SJCRH30 (cell line): ENCODE data around the gene DENND1A. TPM values are rescaled to one million over a fixed set of nuclear protein-coding genes. Genes with fewer than 3 reads are reported as not detected.

Experiments used
- DNase-seq, 2 experiments: peaks; one replicate each; pipeline ENCODE4 v3.0.0-alpha.2; 2015 to 2020
- H3K27ac ChIP-seq: fragments of 250-450 bp; sonication (Bioruptor Pico); 2 replicates; pipeline ENCODE4 v1.5.1; 2020; ENCODE audit warnings: mild to moderate bottlenecking, moderate library complexity
- H3K27me3 ChIP-seq: fragments of 250-450 bp; sonication (Bioruptor Pico); 2 replicates; pipeline ENCODE4 v1.5.1; 2020; ENCODE audit warnings: mild to moderate bottlenecking, moderate library complexity
- H3K36me3 ChIP-seq: fragments of 250-450 bp; sonication (Bioruptor Pico); 2 replicates; pipeline ENCODE4 v1.5.1; 2020; ENCODE audit warnings: mild to moderate bottlenecking, moderate library complexity
- H3K4me1 ChIP-seq: fragments of 250-450 bp; sonication (Bioruptor Pico); 2 replicates; pipeline ENCODE4 v1.5.1; 2020; ENCODE audit warnings: mild to moderate bottlenecking, moderate library complexity
- H3K4me3 ChIP-seq: fragments of 250-450 bp; sonication (Bioruptor Pico); 2 replicates; pipeline ENCODE4 v1.5.1; 2020; ENCODE audit warnings: mild to moderate bottlenecking, moderate library complexity
- H3K9me3 ChIP-seq: fragments of 250-450 bp; sonication (Bioruptor Pico); replicated peaks from 2 replicates; pipeline ENCODE4 v1.5.1; 2020; ENCODE audit warnings: mild to moderate bottlenecking, moderate library complexity
- total RNA-seq: library from RNA; depleted of rRNA; stranded (reverse); fragments of >200 nt; shearing (Covaris generic); gene quantifications from 2 replicates; pipeline ENCODE4 v1.2.3, GENCODE V29; 2014

The DENND1A gene
- total RNA-seq, 1 experiment from 2014 or later: 41.3 TPM

DNA sequence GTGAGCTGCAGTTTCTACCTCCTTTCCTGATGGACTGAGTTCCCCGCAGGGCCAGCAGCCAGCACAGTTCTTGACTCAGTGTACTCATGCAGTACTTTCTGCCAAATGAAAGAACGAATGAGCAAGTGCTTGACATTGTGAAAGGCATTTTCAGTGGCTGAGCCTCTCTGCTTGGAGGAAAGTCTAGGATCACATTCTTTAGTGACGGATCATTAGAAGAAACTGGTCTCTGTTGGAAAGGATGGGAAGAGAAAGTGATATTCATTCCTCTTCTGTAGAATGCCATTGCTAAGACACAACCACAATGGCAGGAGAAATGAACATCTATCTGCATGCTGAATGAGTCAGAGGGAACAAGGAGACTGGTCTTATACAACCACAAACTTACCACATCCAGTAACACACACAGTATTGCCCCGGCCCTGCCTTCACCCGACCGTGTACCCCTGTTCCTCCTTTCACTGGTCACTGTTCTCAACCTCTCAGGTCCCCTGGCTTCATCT lies 367.0 kb downstream of the DENND1A start:
- Histone ChIP-seq H3K4me1 (no peaks in the 10 kb centered on the region), H3K36me3 (no peaks in the 10 kb centered on the region), H3K4me3 (no peak overlapping the region), H3K9me3 (no peaks in the 10 kb centered on the region), H3K27me3 (no peaks in the 10 kb centered on the region), H3K27ac (no peak overlapping the region)
- no peak for DNase-seq

DNA sequence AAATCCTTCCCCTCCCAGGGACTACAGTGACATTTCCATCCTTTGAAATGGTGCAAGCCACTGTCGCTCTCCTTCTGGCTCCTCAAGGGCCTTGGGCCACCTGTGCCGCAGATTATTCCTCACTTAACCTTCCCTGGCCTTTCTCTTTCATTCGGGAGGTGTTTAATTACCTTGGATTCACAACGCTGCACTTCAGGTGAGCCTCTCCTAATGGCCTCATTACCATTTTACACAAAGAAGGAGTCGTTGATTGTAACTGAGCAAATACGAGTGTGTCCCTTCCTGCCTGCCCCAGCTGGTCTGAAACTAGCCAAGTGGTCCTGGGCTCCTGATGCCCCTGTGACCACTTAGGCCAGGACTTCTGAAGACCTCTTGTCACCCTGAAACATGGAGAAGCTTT lies 368.9 kb downstream of the DENND1A start:
- no peaks in the 10 kb centered on the region for H3K36me3 ChIP-seq
- no peaks in the 10 kb centered on the region for H3K27me3 ChIP-seq
- no peaks in the 10 kb centered on the region for H3K4me1 ChIP-seq
- no peak overlapping the region for H3K27ac ChIP-seq
- H3K9me3 ChIP-seq: no peaks in the 10 kb centered on the region
- no peak for DNase-seq
- H3K4me3 ChIP-seq: no peak overlapping the region

DNA sequence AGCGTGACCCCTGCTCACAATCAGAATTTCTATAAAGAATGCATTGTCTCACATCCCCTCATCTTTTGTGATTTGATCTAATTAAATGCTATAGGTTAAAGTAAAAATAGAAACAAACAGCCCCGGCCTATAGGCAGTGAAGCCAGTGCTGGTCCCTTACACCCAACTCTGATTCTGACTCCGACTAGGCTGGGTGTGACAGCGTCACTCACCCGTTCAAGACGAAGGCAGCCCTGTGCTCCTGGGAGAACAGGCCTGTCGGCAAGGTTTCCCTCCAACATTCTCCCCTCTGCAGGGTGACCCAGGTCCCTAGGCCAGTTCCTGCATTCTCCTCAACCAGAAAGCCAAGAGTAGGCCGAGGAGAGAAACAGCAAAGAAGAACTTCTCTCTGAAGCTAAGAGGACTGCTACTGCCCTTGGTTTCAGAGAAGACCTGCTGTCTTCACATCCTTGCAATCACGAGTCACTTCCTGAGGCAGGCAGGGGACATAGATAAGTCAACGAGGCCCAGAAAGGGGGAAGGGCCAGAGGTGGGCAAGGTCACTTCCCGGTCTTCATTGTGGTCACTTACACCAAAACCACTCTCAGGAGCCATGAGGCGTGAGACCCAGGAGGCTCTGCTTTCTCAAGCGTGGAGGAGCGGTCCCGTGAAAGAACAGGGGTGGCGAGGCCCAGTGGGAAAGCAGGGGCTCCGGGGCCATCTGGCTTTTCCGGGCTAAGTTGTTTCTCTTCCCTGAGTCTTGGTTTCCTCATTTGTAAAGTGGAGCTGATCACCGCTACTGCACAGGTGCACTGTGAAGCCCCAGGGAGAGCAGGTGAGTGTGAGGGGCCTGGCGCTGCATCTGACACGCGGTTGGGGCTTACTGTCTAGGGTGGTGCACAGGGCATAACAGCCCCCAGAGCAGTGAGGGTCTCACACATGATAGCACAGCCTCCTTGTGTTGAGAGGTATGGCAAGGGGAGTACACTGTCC lies 373.2 kb downstream of the DENND1A start:
- no peak for DNase-seq
- H3K4me3 ChIP-seq: no peak overlapping the region
- no peaks in the 10 kb centered on the region for H3K36me3 ChIP-seq
- no peak overlapping the region for H3K27ac ChIP-seq
- H3K27me3 ChIP-seq: no peaks in the 10 kb centered on the region
- no peaks in the 10 kb centered on the region for H3K4me1 ChIP-seq
- H3K9me3 ChIP-seq: no peaks in the 10 kb centered on the region

- DNase-seq: no peak
- Histone ChIP-seq H3K9me3 (no peaks in the 10 kb centered on the region), H3K27me3 (no peaks in the 10 kb centered on the region), H3K4me3 (no peak overlapping the region), H3K27ac (no peak overlapping the region), H3K4me1 (no peaks in the 10 kb centered on the region), H3K36me3 (no peaks in the 10 kb centered on the region)
Measured at GRCh38 chr9:123555646-123556045, 374.3 kb downstream of the DENND1A start.

GRCh38 chr9:123552530-123552929 lies 377.4 kb downstream of the DENND1A start:
- DNase-seq: no peak
- Histone ChIP-seq H3K36me3 (no peaks in the 10 kb centered on the region), H3K4me3 (no peak overlapping the region), H3K27ac (no peak overlapping the region), H3K4me1 (no peaks in the 10 kb centered on the region), H3K27me3 (no peaks in the 10 kb centered on the region), H3K9me3 (no peaks in the 10 kb centered on the region)

DNA sequence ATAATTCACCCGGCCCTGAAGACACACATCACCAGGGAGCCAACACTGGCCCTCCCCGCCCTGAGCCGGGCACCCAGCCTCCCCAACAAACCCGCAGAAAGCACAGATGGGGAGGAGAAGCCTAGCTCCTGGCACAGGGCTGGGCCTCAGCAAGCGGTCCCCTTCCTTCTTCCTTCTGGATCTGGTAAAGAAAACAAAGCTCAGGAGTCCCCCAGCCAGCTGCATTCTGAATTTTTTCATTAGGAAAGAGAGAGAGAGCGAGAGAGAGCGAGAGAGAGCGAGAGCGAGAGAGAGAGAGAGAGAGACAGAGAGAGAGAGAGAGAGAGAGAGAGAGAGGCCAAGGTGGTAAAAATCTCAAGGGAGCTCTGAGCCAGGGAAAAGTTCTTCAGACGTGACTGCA lies 378.2 kb downstream of the DENND1A start:
- Histone ChIP-seq H3K4me3 (no peak overlapping the region), H3K4me1 (no peaks in the 10 kb centered on the region), H3K36me3 (no peaks in the 10 kb centered on the region), H3K27ac (no peak overlapping the region), H3K27me3 (no peaks in the 10 kb centered on the region), H3K9me3 (no peaks in the 10 kb centered on the region)
- DNase-seq: no peak

- Histone ChIP-seq H3K27ac (no peak overlapping the region), H3K9me3 (no peaks in the 10 kb centered on the region), H3K4me1 (peaks cover under 1% of the 10 kb centered on the region), H3K4me3 (no peak overlapping the region), H3K27me3 (no peaks in the 10 kb centered on the region), H3K36me3 (no peaks in the 10 kb centered on the region)
- DNase-seq: no peak
Measured at GRCh38 chr9:123550797-123551196, 379.1 kb downstream of the DENND1A start.

DNA sequence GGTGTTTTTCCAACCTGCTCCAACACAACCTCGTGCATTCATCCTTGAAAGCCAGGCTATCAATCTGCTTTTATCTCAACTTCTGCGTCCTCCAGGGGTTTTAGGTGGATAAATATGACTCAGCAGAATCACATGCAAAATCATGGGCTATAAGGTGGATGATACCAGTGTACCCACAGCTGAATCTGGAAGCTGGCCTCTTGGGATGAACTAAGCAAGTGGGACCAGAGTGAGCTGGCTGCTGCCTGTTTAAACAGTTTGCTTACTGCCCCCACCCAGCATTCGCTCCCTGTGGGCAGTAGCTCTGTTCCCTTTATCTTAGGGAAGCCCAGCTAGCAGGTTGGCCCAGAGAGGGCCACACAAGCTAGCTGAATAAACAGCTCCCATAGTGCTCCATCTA lies 379.9 kb downstream of the DENND1A start:
- H3K36me3 ChIP-seq: no peaks in the 10 kb centered on the region

DNA sequence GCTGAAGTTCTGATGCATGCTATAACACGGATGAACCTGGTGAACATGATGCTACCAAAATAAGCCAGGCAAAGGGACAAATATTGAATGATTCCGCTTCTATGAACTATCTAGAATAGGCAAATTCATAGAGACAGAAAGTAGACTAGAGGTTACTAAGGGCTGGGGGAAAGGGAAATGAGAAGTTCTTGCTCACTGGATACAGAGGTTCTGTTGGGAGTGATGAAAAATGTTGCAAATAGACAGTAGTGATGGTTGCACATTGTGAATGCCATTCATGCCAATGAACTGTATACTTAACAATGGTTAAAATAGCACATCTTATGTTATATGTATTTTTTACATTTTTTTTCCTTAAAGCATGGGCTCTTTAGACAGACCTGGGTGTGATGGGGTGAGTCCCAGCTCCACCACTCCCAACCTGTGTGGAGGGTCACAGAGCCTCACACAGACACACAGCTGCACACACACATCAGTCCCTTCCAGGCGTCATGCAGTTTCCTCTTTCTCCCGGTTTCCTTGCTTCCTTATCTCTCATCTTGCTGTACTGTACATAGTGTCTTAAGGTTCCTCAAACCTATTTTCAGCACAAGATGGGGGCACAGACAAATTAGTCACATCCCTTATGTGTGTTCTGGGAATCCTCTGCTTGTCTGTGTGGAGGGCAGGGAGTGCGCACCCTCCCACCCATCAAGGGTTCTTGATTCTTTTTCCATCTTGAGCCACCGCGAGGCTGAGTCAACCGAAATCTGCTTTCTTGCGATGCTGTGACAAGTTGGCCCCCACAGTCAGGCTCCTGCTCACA lies 381.0 kb downstream of the DENND1A start:
- H3K27ac ChIP-seq: no peak overlapping the region
- no peak for DNase-seq

More for the DNA sequence above, 379.9 kb downstream of the DENND1A start:
- H3K27ac ChIP-seq: no peak overlapping the region
- peaks cover 5% of the 10 kb centered on the region for H3K4me1 ChIP-seq
- H3K27me3 ChIP-seq: no peaks in the 10 kb centered on the region
- H3K4me3 ChIP-seq: no peak overlapping the region
- H3K9me3 ChIP-seq: no peaks in the 10 kb centered on the region
- no peak for DNase-seq

DNA sequence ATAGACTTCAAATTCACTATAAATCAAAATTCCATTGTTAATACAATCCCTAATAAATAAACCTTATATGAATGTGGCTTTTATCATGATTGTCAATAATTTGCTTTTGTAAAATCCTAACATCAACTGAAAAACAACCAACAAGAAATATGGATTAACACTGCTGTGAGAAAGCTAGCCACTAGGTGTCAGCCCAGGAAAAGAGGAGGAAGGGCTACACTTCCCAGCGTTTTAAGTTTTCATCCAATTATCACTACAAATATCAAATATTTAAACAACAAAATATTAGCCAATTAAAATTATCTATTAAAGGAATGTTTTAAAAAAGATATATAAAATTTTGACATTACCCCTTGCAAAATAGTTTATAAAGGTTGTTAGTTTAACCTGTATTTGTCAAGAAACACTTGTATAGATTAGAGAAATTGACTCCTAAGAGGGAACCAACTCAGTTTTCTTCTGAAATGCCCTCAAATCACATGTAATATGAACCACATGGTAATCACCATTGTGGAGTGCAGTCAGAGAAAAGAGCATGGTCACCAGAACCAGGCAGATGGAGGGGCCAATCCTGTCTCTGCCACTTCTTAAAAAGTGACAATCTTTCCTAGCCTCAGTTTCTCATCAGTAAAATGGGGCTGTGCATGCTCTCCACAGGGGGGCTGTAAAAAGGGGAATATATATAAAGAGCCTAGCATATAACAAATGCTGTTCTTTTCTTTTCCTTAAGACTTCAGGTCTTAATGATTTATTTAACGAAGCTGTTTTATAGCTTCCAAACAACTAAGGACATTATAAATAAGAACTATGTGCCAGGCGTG lies 385.7 kb downstream of the DENND1A start:
- H3K9me3 ChIP-seq: no peaks in the 10 kb centered on the region
- no peak overlapping the region for H3K27ac ChIP-seq
- no peaks in the 10 kb centered on the region for H3K27me3 ChIP-seq
- DNase-seq: peak; percentile 32 to 70
- peaks cover 36% of the 10 kb centered on the region for H3K4me1 ChIP-seq
- H3K36me3 ChIP-seq: no peaks in the 10 kb centered on the region
- H3K4me3 ChIP-seq: no peak overlapping the region

More for the DNA sequence above, 381.0 kb downstream of the DENND1A start:
- Histone ChIP-seq H3K9me3 (no peaks in the 10 kb centered on the region), H3K4me1 (peaks cover 5% of the 10 kb centered on the region), H3K36me3 (no peaks in the 10 kb centered on the region), H3K4me3 (no peak overlapping the region), H3K27me3 (no peaks in the 10 kb centered on the region)

DNA sequence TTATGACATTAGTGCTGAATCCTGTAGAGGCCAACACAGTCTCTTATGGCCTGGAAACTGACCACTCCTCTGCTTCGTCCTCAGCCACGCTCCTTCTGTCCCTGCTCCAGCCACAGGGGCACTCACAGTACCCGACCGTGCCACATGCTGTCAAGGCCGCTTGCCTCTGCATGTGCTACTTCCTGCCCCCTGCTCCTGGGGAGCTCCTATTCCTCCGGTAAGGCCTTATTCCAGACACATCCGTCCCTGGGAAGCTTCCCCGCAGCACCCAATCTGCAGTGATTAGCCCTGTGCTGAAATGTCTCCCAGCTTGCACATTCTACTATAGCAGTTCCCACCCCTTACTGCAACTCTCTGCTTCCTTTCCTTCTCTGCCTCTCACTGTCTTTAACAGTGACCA lies 386.4 kb downstream of the DENND1A start:
- H3K4me1 ChIP-seq: peaks cover 36% of the 10 kb centered on the region
- no peak for DNase-seq
- peak overlapping the region; percentile 11 for H3K27ac ChIP-seq
- no peaks in the 10 kb centered on the region for H3K27me3 ChIP-seq
- H3K4me3 ChIP-seq: no peak overlapping the region
- no peaks in the 10 kb centered on the region for H3K9me3 ChIP-seq
- no peaks in the 10 kb centered on the region for H3K36me3 ChIP-seq

GRCh38 chr9:123542435-123543225 lies 387.3 kb downstream of the DENND1A start:
- Histone ChIP-seq H3K27me3 (no peaks in the 10 kb centered on the region), H3K4me1 (peaks cover 36% of the 10 kb centered on the region), H3K27ac (peak overlapping the region; percentile 11), H3K4me3 (no peak overlapping the region), H3K36me3 (no peaks in the 10 kb centered on the region), H3K9me3 (no peaks in the 10 kb centered on the region)
- DNase-seq: peak; percentile 68 to 82

DNA sequence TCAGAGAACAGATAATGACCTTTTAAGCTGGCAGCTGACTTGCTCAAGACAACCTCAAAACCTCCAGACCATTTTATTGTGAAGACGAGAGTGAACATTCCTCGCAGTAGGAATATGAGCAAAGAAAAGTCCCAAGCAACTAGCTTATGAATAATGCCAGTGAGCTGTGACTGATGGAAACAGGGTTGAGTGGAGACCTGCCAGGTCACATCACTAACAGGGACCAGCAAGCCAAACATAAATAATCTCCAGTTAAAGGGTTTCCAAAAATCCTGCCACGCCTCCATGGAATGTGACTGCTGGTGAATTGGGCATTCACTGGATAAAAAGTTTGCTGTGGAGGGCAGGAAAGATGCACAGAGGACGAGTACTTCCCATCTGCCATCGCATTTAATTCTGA lies 388.5 kb downstream of the DENND1A start:
- peak; percentile 27 to 52 for DNase-seq
- Histone ChIP-seq H3K27me3 (no peaks in the 10 kb centered on the region), H3K4me1 (peaks cover 42% of the 10 kb centered on the region), H3K27ac (no peak overlapping the region), H3K4me3 (no peak overlapping the region), H3K9me3 (no peaks in the 10 kb centered on the region), H3K36me3 (no peaks in the 10 kb centered on the region)

DNA sequence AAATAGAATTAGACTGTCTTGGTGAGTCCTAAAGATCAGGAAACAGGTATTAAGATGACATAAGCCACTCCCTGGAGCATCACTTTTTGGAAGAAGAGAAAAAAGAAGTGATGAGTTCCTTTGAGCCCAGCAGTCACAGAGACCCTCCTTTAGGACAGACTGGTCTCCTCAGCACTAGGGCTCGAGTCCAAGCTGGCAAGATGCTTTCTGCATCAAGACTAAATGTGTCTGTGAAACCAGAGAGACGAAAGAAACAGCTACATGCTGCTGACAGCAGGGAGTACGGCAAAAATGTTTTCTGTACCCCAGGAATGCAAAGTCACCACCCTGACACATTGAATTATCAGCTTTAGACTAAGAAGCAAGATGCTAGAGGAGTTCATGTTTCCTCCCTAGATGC lies 389.5 kb downstream of the DENND1A start:
- Histone ChIP-seq H3K36me3 (no peaks in the 10 kb centered on the region), H3K4me3 (no peak overlapping the region), H3K4me1 (peaks cover 38% of the 10 kb centered on the region), H3K27ac (no peak overlapping the region), H3K9me3 (no peaks in the 10 kb centered on the region), H3K27me3 (no peaks in the 10 kb centered on the region)
- DNase-seq: no peak
